ENCODE results near the gene TMEM151B. TPM values are rescaled to one million over a fixed set of nuclear protein-coding genes. Genes with fewer than 3 reads are reported as not detected.

The TMEM151B gene
- total and polyA plus RNA-seq, 2 of the 4 experiments (the other 2 are of a cell fraction): not detected

DNA sequence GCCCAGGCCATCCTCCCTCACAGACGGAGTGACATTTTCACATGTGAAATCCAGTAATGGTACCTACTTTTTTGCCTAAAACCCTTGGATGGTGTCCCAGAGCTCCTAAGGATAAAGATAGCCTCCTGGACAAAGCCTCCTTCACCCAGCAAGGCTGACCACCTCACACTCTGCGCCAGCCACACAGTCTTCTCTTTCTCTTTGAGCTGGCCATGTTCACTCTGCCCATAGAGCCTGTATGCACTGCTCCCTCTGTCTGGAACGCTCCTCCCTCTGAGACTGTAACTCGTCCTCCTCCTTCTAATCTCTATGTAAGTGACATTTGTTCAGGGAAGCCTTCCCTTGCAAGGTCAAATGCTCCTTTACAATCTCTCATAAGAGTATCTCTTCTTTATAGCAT, 14.6 kb downstream of the TMEM151B start (continued):
- TF ChIP-seq, protein P1, sequence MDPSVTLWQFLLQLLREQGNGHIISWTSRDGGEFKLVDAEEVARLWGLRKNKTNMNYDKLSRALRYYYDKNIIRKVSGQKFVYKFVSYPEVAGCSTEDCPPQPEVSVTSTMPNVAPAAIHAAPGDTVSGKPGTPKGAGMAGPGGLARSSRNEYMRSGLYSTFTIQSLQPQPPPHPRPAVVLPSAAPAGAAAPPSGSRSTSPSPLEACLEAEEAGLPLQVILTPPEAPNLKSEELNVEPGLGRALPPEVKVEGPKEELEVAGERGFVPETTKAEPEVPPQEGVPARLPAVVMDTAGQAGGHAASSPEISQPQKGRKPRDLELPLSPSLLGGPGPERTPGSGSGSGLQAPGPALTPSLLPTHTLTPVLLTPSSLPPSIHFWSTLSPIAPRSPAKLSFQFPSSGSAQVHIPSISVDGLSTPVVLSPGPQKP (IDR thresholded peaks at IDR 0.05; ENCODE audit: borderline replicate concordance, low read depth, low read length): no peak
- no peak for TF ChIP-seq SMC3 (IDR thresholded peaks at IDR 0.05; ENCODE audit: low read depth, low read length)
- no peak for TF ChIP-seq RCOR1 (IDR thresholded peaks at IDR 0.05; ENCODE audit: insufficient replicate concordance, low read length)
- TF ChIP-seq MAFK (IDR thresholded peaks at IDR 0.05; ENCODE audit: low read depth, low read length): no peak

DNA sequence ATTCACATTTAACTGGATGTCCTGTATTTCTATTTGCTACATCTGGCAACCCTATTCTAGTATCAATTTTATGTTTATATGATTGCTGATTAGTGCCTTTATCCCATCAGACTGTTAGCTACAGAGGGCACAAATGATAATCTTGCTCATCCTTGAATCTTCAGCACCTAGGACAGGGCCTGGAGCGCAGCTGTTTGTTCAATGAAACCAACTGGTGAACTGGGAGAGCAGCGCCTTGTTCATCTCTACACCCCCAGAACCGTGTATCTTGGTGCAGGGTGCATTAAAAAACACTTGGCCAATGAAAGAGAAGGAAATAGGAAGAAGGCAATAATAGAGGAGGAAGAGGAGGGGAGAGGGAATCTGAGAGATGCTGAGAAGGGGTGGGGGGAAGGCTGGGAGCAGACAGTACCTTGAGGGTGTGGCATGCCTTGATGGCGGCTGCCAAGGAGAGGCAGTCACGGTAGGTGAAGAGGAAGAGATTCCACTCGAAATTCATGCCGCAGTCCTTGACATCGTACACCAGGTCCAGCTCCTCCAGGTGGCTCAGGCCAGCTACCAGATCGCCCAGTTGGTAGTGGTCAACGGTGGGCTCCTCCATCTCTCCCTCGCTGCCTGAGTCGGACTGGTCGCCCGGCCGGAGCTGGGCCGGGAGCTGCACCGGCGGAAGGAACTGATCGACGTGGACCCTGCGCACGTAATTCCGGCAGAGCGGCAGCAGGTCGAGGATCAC, 15.5 kb downstream of the TMEM151B start:
- Histone ChIP-seq H3K4me1 (ENCODE audit: control insufficient read depth, insufficient read depth, low read length) (no peaks in the 10 kb centered on the region), H2AK5ac (ENCODE audit: low read depth, low read length) (no peak overlapping the region), H4K8ac (ENCODE audit: low read depth in 2 of 2, low read length in 2 of 2) (no peak overlapping the region), H4K20me1 (ENCODE audit: insufficient read depth, low read length) (no peaks in the 10 kb centered on the region; the same call in 1 of the 2 replicates), H3K23ac (ENCODE audit: low read depth, low read length) (no peak overlapping the region; the same call in 1 of the 2 replicates), H3K27me3 (ENCODE audit: control insufficient read depth, insufficient read depth, low read length) (peaks cover 38% of the 10 kb centered on the region), H2BK15ac (ENCODE audit: low read depth, low read length) (no peak overlapping the region), H2AK9ac (replicated peaks; ENCODE audit: low read depth, low read length, poor library complexity) (no peak overlapping the region), H2BK5ac (ENCODE audit: low read depth, low read length, poor library complexity, severe bottlenecking) (no peak overlapping the region), H2BK20ac (ENCODE audit: low read depth, low read length) (no peak overlapping the region), H3K18ac (ENCODE audit: low read depth, low read length) (no peak overlapping the region), H3K56ac (ENCODE audit: extremely low read depth, insufficient read depth, low read length) (no peak overlapping the region), H3K9me1 (ENCODE audit: insufficient read depth, low read length) (no peaks in the 10 kb centered on the region), H3K36me3 (ENCODE audit: control insufficient read depth, insufficient read depth, low read length) (no peaks in the 10 kb centered on the region), H3K9me3 (ENCODE audit: control insufficient read depth, insufficient read depth, low read length) (no peaks in the 10 kb centered on the region), H3K9ac (ENCODE audit: low read depth, low read length) (no peak overlapping the region), H2AFZ (replicated peaks; ENCODE audit: low read length, poor library complexity) (no peak overlapping the region), H3K4ac (ENCODE audit: low read depth, low read length) (no peak overlapping the region), H3K4me3 (ENCODE audit: insufficient read depth, low read depth, low read length) (no peak overlapping the region), H3K4me2 (ENCODE audit: low read depth, low read length) (no peak overlapping the region), H3K79me1 (ENCODE audit: low read depth in 1 of 2, low read length in 2 of 2) (no peaks in the 10 kb centered on the region), H2BK120ac (ENCODE audit: low read depth, low read length) (no peak overlapping the region), H3K27ac (ENCODE audit: insufficient read depth, low read length) (no peak overlapping the region), H4K5ac (ENCODE audit: low read depth, low read length) (no peak overlapping the region), H4K91ac (ENCODE audit: insufficient read depth, low read depth, low read length) (no peak overlapping the region), H3K14ac (replicated peaks; ENCODE audit: low read depth, low read length) (no peak overlapping the region)
- dilution Hi-C loops (cut with HindIII; ENCODE audit: low sequenced_read_pairs, unreplicated experiment) (no loop called here), intact Hi-C loops (cut with micrococcal nuclease) (no loop called here), in situ Hi-C loops (cut with MboI; ENCODE audit: low sequenced_read_pairs) (no loop called here)
- peak; percentile 73; the same call in 1 of the 2 replicates for ATAC-seq (ENCODE audit: low read depth)
- CTCF ChIA-PET: no interaction called here
- POLR2A ChIA-PET (ENCODE audit: unreplicated experiment): no interaction called here
- WGBS, 2 experiments (ENCODE audit: extremely low coverage in 2 of 2, insufficient read length in 1 of 2): 80% methylated on average over 1 of the region's 25 CpGs; no CpG with 5 or more reads in 1 of the 2 experiments
- BruUV-seq (replicated peaks): no TSS peak
- TF ChIP-seq MXI1 (IDR thresholded peaks at IDR 0.05; ENCODE audit: borderline replicate concordance, low read depth, low read length) (no peak), RCOR1 (IDR thresholded peaks at IDR 0.05; ENCODE audit: insufficient replicate concordance, low read length) (no peak), NFE2L2 (IDR thresholded peaks at IDR 0.05; ENCODE audit: low read depth, low read length) (no peak), RFX5 (IDR thresholded peaks at IDR 0.05; ENCODE audit: low read depth, low read length) (no peak), CEBPB (IDR thresholded peaks at IDR 0.05; ENCODE audit: low read depth, low read length) (no peak)
- TF ChIP-seq, protein P1 (IDR thresholded peaks at IDR 0.05; ENCODE audit: borderline replicate concordance, low read depth, low read length): no peak
- peak; percentile 35 for DNase-seq
